OCI-LY7 (cell line): ENCODE measurements around the gene PTPN14.

Experiments used
- CTCF ChIP-seq: fragments of 200-600 bp; sonication (generic); conservative IDR thresholded peaks from 2 replicates; pipeline ENCODE4 v1.5.1; 2014; ENCODE audit warnings: mild to moderate bottlenecking, antibody characterized with exemption, low read length, moderate library complexity, mixed read lengths
- EZH2phosphoT487 ChIP-seq: fragments of 200-600 bp; sonication (generic); IDR thresholded peaks from 2 replicates; pipeline ENCODE4 v1.6.1; 2018; ENCODE audit warnings: low read depth, borderline replicate concordance, mild to moderate bottlenecking, mixed run types, antibody characterized with exemption, low read length, moderate library complexity, mixed read lengths

DNA sequence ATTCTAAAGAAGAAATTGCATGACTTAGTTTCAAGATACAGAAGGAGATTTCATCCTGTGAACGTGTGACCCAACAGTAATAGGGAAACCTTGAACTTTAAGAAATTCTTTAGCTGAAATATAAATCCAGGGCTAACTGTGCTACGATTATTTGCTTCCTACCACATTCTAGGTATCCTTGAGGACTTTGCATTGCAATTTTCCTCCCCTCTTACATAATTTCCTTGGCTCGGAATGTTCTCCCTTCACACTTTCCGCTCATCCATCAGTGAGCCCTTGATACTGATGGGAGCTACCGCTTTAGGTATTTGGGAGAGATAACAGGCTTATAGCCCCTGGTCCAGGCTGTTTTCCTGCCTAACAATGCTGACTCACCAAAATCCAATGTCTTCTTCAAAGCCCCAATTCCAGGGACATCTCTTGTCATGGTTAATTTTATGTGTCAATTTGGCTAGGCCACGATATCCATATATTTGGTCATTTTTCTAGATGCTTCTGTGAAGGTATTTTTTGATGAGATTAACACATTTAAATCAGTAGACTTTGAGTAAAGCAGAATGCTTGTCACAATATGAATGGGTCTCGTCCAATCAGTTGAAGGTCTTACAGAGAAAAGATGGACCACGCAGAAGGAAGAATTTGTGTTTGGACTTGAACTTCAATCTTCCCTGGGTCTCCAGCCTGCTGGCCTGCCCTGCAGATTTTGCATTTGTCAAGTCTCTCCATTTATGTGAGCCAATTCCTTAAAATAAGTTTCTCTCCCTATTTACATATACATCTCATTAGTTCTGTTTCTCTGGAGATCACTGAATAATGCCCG, 121.2 kb downstream of the PTPN14 start:
- no peak for TF ChIP-seq CTCF
- TF ChIP-seq EZH2phosphoT487: no peak
